SK-N-SH (cell line): Measurements from ENCODE around the gene CACNB3. TPM values are rescaled to one million over a fixed set of nuclear protein-coding genes. Genes with fewer than 3 reads are reported as not detected.

ENCODE experiments used
- CTCF ChIA-PET: fragments of 300-600, 350-600 bp; formaldehyde crosslinking; extraction: SDS; loops from one replicate; lab custom pipeline; 2021; lab: Yijun Ruan, JAX
- POLR2A ChIA-PET: fragments of 350-600 bp; sonication (Branson Sonifier 250); formaldehyde crosslinking; extraction: SDS; loops from one replicate; lab custom pipeline; 2020; ENCODE audit warnings: antibody characterized with exemption, inconsistent platforms; lab: Yijun Ruan, JAX
- DNase-seq: peaks from one replicate; pipeline ENCODE4 v3.0.0; 2012
- H2AFZ ChIP-seq: fragments of 200-600 bp; sonication (generic); 2 replicates; pipeline ENCODE4 v1.8.1; 2016; ENCODE audit warnings: antibody characterized with exemption, mild to moderate bottlenecking, low read depth
- H3F3A ChIP-seq: fragments of 200-600 bp; sonication (generic); replicated peaks from 2 replicates; pipeline ENCODE3; 2016; ENCODE audit warnings: antibody characterized with exemption, mild to moderate bottlenecking; ENCODE audit not compliant: insufficient read depth
- H3K27ac ChIP-seq, 2 experiments: fragments of 200-500 bp in 1 of 2; fragments of 200-600 bp in 1 of 2; sonication (Bioruptor generic) in 1 of 2; sonication (generic), shearing (Covaris generic) in 1 of 2; 2 replicates each; pipeline versions ENCODE4 v1.5.1 to v1.6.1; 2014 to 2016; ENCODE audit warnings: low read depth in 2 of 2, inconsistent platforms in 1 of 2, low read length in 1 of 2, mild to moderate bottlenecking in 1 of 2, mixed read lengths in 1 of 2
- H3K27me3 ChIP-seq: fragments of 200-600 bp; sonication (generic), shearing (Covaris generic); 2 replicates; pipeline ENCODE4 v1.6.1; 2016; ENCODE audit warnings: mixed run types; ENCODE audit not compliant: insufficient read depth
- H3K36me3 ChIP-seq, 2 experiments: fragments of 200-500 bp in 1 of 2; fragments of 200-600 bp in 1 of 2; sonication (Bioruptor generic) in 1 of 2; sonication (generic) in 1 of 2; replicated peaks in 1 of 2; 2 replicates each; pipeline versions ENCODE3 to v1.5.1; 2014 to 2016; ENCODE audit warnings: low read length in 1 of 2, mild to moderate bottlenecking in 1 of 2; ENCODE audit not compliant: insufficient read depth in 2 of 2, control insufficient read depth in 1 of 2
- H3K4me1 ChIP-seq, 2 experiments: fragments of 200-500 bp in 1 of 2; fragments of 200-600 bp in 1 of 2; sonication (Bioruptor generic) in 1 of 2; sonication (generic), shearing (Covaris generic) in 1 of 2; 2 replicates each; pipeline versions ENCODE4 v1.5.1 to v1.6.1; 2014 to 2016; ENCODE audit warnings: low read depth in 1 of 2, low read length in 1 of 2, mixed run types in 1 of 2; ENCODE audit not compliant: insufficient read depth in 2 of 2, control insufficient read depth in 1 of 2
- H3K4me2 ChIP-seq: fragments of 200-600 bp; sonication (generic), shearing (Covaris generic); 2 replicates; pipeline ENCODE4 v1.6.1; 2017; ENCODE audit warnings: mixed run types
- H3K4me3 ChIP-seq, 2 experiments: fragments of 200-500 bp in 1 of 2; fragments of 200-600 bp in 1 of 2; sonication (Bioruptor generic) in 1 of 2; sonication (generic), shearing (Covaris generic) in 1 of 2; 2 replicates each; pipeline versions ENCODE4 v1.5.1 to v1.8.1; 2014 to 2016; ENCODE audit warnings: low read depth in 2 of 2, inconsistent platforms in 1 of 2, low read length in 1 of 2, mild to moderate bottlenecking in 1 of 2, mixed read lengths in 1 of 2, moderate library complexity in 1 of 2
- H3K79me2 ChIP-seq: fragments of 200-600 bp; sonication (generic); 2 replicates; pipeline ENCODE4 v1.8.1; 2017; ENCODE audit warnings: mild to moderate bottlenecking; ENCODE audit not compliant: insufficient read depth
- H3K9ac ChIP-seq: fragments of 200-600 bp; sonication (generic); 2 replicates; pipeline ENCODE4 v1.6.1; 2017; ENCODE audit warnings: mixed run types
- H3K9me2 ChIP-seq: fragments of 200-600 bp; sonication (generic); 2 replicates; pipeline ENCODE4 v1.6.1; 2017; ENCODE audit warnings: mixed run types
- H3K9me3 ChIP-seq: fragments of 200-600 bp; sonication (generic); 2 replicates; pipeline ENCODE4 v1.6.1; 2017; ENCODE audit warnings: mixed run types, mild to moderate bottlenecking, moderate library complexity
- H4K20me1 ChIP-seq: fragments of 200-600 bp; sonication (generic); 2 replicates; pipeline ENCODE4 v1.6.1; 2017; ENCODE audit warnings: mild to moderate bottlenecking, mixed run types; ENCODE audit not compliant: insufficient read depth
- CHD2 ChIP-seq: fragments of 150-350 bp; IDR thresholded peaks from 2 replicates; pipeline ENCODE4 v1.6.1; 2018; ENCODE audit warnings: low read length; ENCODE audit not compliant: partially characterized antibody
- EP300 ChIP-seq, 2 experiments: IDR thresholded peaks; 2 replicates each; pipeline versions ENCODE4 v1.4.0 to v1.6.1; 2012; ENCODE audit warnings: borderline replicate concordance in 1 of 2, low read depth in 1 of 2, low read length in 1 of 2
- FOSL2 ChIP-seq: IDR thresholded peaks from 2 replicates; pipeline ENCODE4 v1.4.0; 2012; ENCODE audit warnings: low read depth, mild to moderate bottlenecking, moderate library complexity, borderline replicate concordance
- GABPA ChIP-seq: IDR thresholded peaks from 2 replicates; pipeline ENCODE4 v1.4.0; 2012; ENCODE audit warnings: low read depth, mild to moderate bottlenecking
- JUND ChIP-seq: IDR thresholded peaks from 2 replicates; pipeline ENCODE4 v1.4.0; 2012
- MEF2A ChIP-seq: IDR thresholded peaks from 2 replicates; pipeline ENCODE4 v1.4.0; 2012; ENCODE audit warnings: low read depth, borderline replicate concordance
- NFIC ChIP-seq: IDR thresholded peaks from 2 replicates; pipeline ENCODE4 v1.4.0; 2012; ENCODE audit warnings: borderline replicate concordance
- NRF1 ChIP-seq: IDR thresholded peaks from 2 replicates; pipeline ENCODE4 v1.6.1; 2012; ENCODE audit warnings: low read depth, mild to moderate bottlenecking, low read length
- RXRA ChIP-seq: IDR thresholded peaks from 2 replicates; pipeline ENCODE4 v1.4.0; 2012; ENCODE audit warnings: low read depth, mild to moderate bottlenecking, borderline replicate concordance
- SIN3A ChIP-seq: IDR thresholded peaks from 2 replicates; pipeline ENCODE4 v1.6.1; 2012; ENCODE audit warnings: low read depth, mild to moderate bottlenecking, low read length, moderate library complexity, borderline replicate concordance
- USF1 ChIP-seq: IDR thresholded peaks from 2 replicates; pipeline ENCODE4 v1.4.0; 2012; ENCODE audit warnings: low read depth, borderline replicate concordance
- YY1 ChIP-seq: IDR thresholded peaks from 2 replicates; pipeline ENCODE4 v1.4.0; 2012; ENCODE audit warnings: low read depth, mild to moderate bottlenecking
- WGBS: methylation state at CpG from one replicate; pipeline ENCODE4 v1.1.6; 2017; ENCODE audit warnings: low lambda C conversion rate; 5-methylcytosine and 5-hydroxymethylcytosine counted together
- polyA plus RNA-seq, 3 experiments: library from polyadenylated mRNA; depleted of rRNA; stranded (reverse); fragments of >200 nt; gene quantifications; 2 replicates each; pipeline ENCODE4 v1.2.3, GENCODE V29; 2012
- TF ChIP-seq, protein P1 (sequence below): fragments of 150-350 bp; IDR thresholded peaks from 2 replicates; pipeline ENCODE4 v1.6.1; 2016; ENCODE audit warnings: mild to moderate bottlenecking, low read depth, low read length

CACNB3 gene
- polyA plus RNA-seq, 1 of the 3 experiments (the other 2 are of a cell fraction), result 34.6 TPM

GRCh38 chr12:48779869-48780268, 38.4 kb upstream of the CACNB3 start:
- Histone ChIP-seq H3K9me3 (no peaks in the 10 kb centered on the region), H3K9me2 (no peaks in the 10 kb centered on the region), H3F3A (peaks cover 3% of the 10 kb centered on the region), H3K4me1 (peaks cover 4 to 14% of the 10 kb centered on the region in 2 experiments; a peak in 3 of 4 replicates), H3K36me3 (peaks cover 0 to 26% of the 10 kb centered on the region in 2 experiments), H3K4me2 (peak overlapping the region; percentile 59), H3K27ac (peak overlapping the region in 1 of 2 experiments; percentile 79; a peak in 2 of 4 replicates), H3K9ac (peak overlapping the region; percentile 44; the same call in 1 of the 2 replicates), H3K79me2 (peaks cover 52% of the 10 kb centered on the region), H2AFZ (no peak overlapping the region), H3K27me3 (no peaks in the 10 kb centered on the region), H3K4me3 (no peak overlapping the region), H4K20me1 (no peaks in the 10 kb centered on the region)
- WGBS, result 44% methylated on average over 3 of the region's 3 CpGs
- TF ChIP-seq CHD2, result no peak
- TF ChIP-seq FOSL2, result peak; percentile 69
- peak in 1 of 2 experiments; percentile 48; a peak in 1 of 4 replicates for TF ChIP-seq EP300 (IDR thresholded peaks at IDR 0.05; ENCODE audit: borderline replicate concordance in 1 of 2, low read depth in 1 of 2, low read length in 1 of 2)
- TF ChIP-seq JUND, result no peak; the same call in 1 of the 2 replicates
- no peak for TF ChIP-seq SIN3A
- TF ChIP-seq GABPA, result no peak
- TF ChIP-seq MEF2A, result peak; percentile 76; the same call in 1 of the 2 replicates
- 0 out of 2 replicates have a peak, but pooled peaks have one; percentile 33 for TF ChIP-seq YY1
- peak; percentile 47; the same call in 1 of the 2 replicates for TF ChIP-seq RXRA
- TF ChIP-seq, protein P1, sequence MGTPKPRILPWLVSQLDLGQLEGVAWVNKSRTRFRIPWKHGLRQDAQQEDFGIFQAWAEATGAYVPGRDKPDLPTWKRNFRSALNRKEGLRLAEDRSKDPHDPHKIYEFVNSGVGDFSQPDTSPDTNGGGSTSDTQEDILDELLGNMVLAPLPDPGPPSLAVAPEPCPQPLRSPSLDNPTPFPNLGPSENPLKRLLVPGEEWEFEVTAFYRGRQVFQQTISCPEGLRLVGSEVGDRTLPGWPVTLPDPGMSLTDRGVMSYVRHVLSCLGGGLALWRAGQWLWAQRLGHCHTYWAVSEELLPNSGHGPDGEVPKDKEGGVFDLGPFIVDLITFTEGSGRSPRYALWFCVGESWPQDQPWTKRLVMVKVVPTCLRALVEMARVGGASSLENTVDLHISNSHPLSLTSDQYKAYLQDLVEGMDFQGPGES, result no peak
- no peak for DNase-seq
- ChIA-PET POLR2A (interaction anchor here (0.6 to 1.7 kb wide), 2 partner anchors 9 to 24 kb away, joined by 3 to 4 read pairs; partner anchors contain the start of gene ADCY6), CTCF (interaction anchor here (0.9 to 7.5 kb wide), 7 partner anchors 16 to 162 kb away, joined by 3 to 37 read pairs (median 4); partner anchors contain the start of gene CACNB3)

GRCh38 chr12:48780381-48781025, 37.8 kb upstream of the CACNB3 start:
- no peaks in the 10 kb centered on the region for H4K20me1 ChIP-seq
- peaks cover 3% of the 10 kb centered on the region for H3F3A ChIP-seq
- no peaks in the 10 kb centered on the region for H3K9me2 ChIP-seq
- no peaks in the 10 kb centered on the region for H3K9me3 ChIP-seq
- H3K9ac ChIP-seq, result peak overlapping the region; percentile 44
- H3K27ac ChIP-seq, result peak overlapping the region in 1 of 2 experiments; percentile 79; a peak in 2 of 4 replicates
- peak overlapping the region; percentile 59 for H3K4me2 ChIP-seq
- H3K4me3 ChIP-seq, result no peak overlapping the region
- ChIA-PET CTCF (interaction anchor here (1.2 to 7.5 kb wide), 5 partner anchors 15 to 110 kb away, joined by 3 to 37 read pairs (median 4); partner anchors contain the start of gene CACNB3), POLR2A (interaction anchor here (1.7 kb wide), 1 partner anchor 9 kb away, joined by 4 read pairs; the partner anchor contains the start of gene ADCY6)
- peaks cover 4 to 14% of the 10 kb centered on the region in 2 experiments; a peak in 3 of 4 replicates for H3K4me1 ChIP-seq
- no peak for DNase-seq
- no peaks in the 10 kb centered on the region for H3K27me3 ChIP-seq
- H3K36me3 ChIP-seq, result peaks cover 0 to 20% of the 10 kb centered on the region in 2 experiments
- WGBS, result 79% methylated on average over 8 of the region's 11 CpGs
- H3K79me2 ChIP-seq, result peaks cover 58% of the 10 kb centered on the region
- TF ChIP-seq USF1, result no peak
- no peak for TF ChIP-seq FOSL2
- TF ChIP-seq NRF1, result no peak
- TF ChIP-seq NFIC, result no peak
- H2AFZ ChIP-seq, result no peak overlapping the region
